Thyroid gland (tissue), 4 donors: ENCODE measurements around the gene PIBF1. TPM values are rescaled to one million over a fixed set of nuclear protein-coding genes. Genes with fewer than 3 reads are reported as not detected.

Experiments used
- DNase-seq, 2 donors: peaks; one replicate each; pipeline ENCODE4 v3.0.0-alpha.2; 2019
- H3K27ac ChIP-seq, 3 donors: fragments of 200-600 bp; sonication (generic); 1 replicate in 2 of 3; 2 replicates in 1 of 3; pipeline ENCODE4 v1.5.1; 2016 to 2019; ENCODE audit warnings: mild to moderate bottlenecking in 1 of 3, moderate library complexity in 1 of 3
- H3K27me3 ChIP-seq: fragments of 200-600 bp; sonication (generic); one replicate; pipeline ENCODE4 v1.5.1; 2019
- H3K36me3 ChIP-seq, 2 donors: fragments of 200-600 bp; sonication (generic); one replicate each; pipeline ENCODE4 v1.5.1; 2016 to 2019
- H3K4me1 ChIP-seq, 2 donors: fragments of 200-600 bp; sonication (generic); one replicate each; pipeline ENCODE4 v1.5.1; 2017 to 2019
- H3K4me3 ChIP-seq, 3 donors: fragments of 200-600 bp; sonication (generic); replicated peaks in 1 of 3; 1 replicate in 2 of 3; 2 replicates in 1 of 3; pipeline ENCODE4 v1.5.1; 2016; ENCODE audit warnings: mild to moderate bottlenecking in 1 of 3
- H3K9me3 ChIP-seq: fragments of 200-600 bp; sonication (generic); one replicate; pipeline ENCODE4 v1.5.1; 2017
- CTCF ChIP-seq, 6 experiments: fragments of 200-600 bp in 3 of 6; fragments of 450-650 bp in 3 of 6; sonication (generic) in 3 of 6; IDR thresholded peaks; one replicate each; pipeline ENCODE4 v1.5.1; 2016 to 2019; ENCODE audit warnings: antibody characterized with exemption in 6 of 6, mild to moderate bottlenecking in 2 of 6, inconsistent platforms in 1 of 6, moderate library complexity in 1 of 6
- POLR2A ChIP-seq, 2 donors: fragments of 450-650 bp; IDR thresholded peaks; one replicate each; pipeline ENCODE4 v1.6.1; 2017; ENCODE audit warnings: antibody characterized with exemption in 2 of 2, mild to moderate bottlenecking in 2 of 2, moderate library complexity in 1 of 2
- WGBS, 2 donors: methylation state at CpG; one replicate each; pipeline ENCODE4 v1.1.5; 2017; 5-methylcytosine and 5-hydroxymethylcytosine counted together
- intact Hi-C: fragments of 100-400 bp; cut with DNase I; formaldehyde crosslinking; loops from one replicate; pipeline ENCODE4 v1.15.1; 2023
- total RNA-seq, 4 donors: library from RNA; depleted of rRNA; stranded (reverse); fragments of >200 nt; gene quantifications; one replicate each; pipeline ENCODE4 v1.2.3, GENCODE V29; 2016

The PIBF1 gene
- total RNA-seq, 4 donors from 2014 or later, result 30.2 to 51.4 (median 37.5) TPM

DNA sequence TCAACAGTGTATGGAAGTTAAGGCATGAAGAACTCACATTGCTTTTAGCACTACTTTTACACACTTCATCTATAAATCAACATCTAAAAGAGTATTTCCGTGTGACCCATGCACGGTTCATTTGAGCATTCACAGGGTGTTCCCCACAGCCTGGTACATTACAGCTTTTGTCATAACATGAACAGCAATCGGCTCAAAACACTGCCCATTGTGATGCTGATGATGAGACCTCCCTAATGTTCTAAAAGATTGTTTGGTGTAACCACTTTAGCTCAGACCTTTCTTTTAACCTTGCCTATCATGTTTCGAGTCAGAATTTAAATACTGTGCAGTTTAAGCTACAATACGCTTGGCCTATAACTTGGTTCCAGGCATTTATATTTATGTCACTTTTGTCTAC lies 272.8 kb downstream of the PIBF1 start:
- H3K27ac ChIP-seq, result no peak overlapping the region
- no peak for TF ChIP-seq CTCF (IDR thresholded peaks at IDR 0.05)
- H3K4me1 ChIP-seq, result no peaks in the 10 kb centered on the region
- 73 to 77% methylated on average over 5 of the region's 5 CpGs for WGBS, 2 donors
- no peak overlapping the region for H3K4me3 ChIP-seq
- no peaks in the 10 kb centered on the region for H3K27me3 ChIP-seq
- no peak for DNase-seq
- H3K9me3 ChIP-seq, result no peaks in the 10 kb centered on the region
- H3K36me3 ChIP-seq, result no peaks in the 10 kb centered on the region
- intact Hi-C loops, result loop anchor here (10.0 kb wide), 2 partner anchors 240 to 650 kb away; no protein-coding TSS in a partner anchor

DNA sequence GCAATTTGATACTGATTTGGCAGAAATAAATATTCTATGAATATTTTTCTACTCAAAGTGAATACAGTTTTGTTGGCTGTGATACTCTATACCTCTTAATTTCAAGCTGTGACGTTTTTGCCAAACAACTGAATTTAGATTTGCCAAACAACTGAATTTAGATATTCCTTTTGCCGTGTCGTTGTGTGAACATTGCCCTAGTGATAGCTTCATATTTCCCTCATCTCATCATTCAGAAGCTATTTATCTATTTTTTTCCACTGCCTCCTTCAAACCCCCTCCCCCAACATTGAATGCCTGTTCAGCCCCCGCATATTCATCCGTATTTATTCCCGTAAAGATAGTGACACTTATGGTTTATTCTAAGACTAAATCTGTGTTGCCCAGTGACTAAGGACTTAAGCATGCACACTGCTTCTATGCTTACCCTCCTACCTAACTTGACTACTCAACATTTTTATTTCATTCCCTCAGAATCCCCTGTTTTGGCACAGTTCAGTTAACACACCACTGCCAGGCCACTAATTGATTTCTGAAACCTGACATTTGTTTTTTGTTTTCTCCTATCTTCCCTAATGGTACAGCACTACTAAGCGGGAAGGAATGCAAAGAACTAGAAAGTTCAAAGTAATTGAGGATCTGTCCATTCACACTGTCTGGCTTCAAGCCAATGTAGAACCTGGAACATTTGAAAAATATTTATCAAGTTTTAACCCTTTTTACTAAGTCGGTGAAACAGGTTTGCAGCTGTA lies 274.1 kb downstream of the PIBF1 start:
- Histone ChIP-seq H3K4me3 (no peak overlapping the region), H3K4me1 (no peaks in the 10 kb centered on the region), H3K36me3 (no peaks in the 10 kb centered on the region), H3K27me3 (no peaks in the 10 kb centered on the region), H3K27ac (no peak overlapping the region), H3K9me3 (no peaks in the 10 kb centered on the region)
- TF ChIP-seq CTCF (IDR thresholded peaks at IDR 0.05), result no peak
- no peak for TF ChIP-seq POLR2A (IDR thresholded peaks at IDR 0.05)
- intact Hi-C loops, result loop anchor here (10.0 kb wide), 2 partner anchors 241 to 649 kb away; no protein-coding TSS in a partner anchor
- WGBS, 2 donors, result 85 to 87% methylated on average over 8 of the region's 8 CpGs
- no peak for DNase-seq

GRCh38 chr13:73056565-73056962 lies 274.6 kb downstream of the PIBF1 start:
- Histone ChIP-seq H3K9me3 (no peaks in the 10 kb centered on the region), H3K4me3 (no peak overlapping the region), H3K27ac (no peak overlapping the region), H3K4me1 (peaks cover 0 to under 1% of the 10 kb centered on the region in 2 donors), H3K36me3 (no peaks in the 10 kb centered on the region), H3K27me3 (no peaks in the 10 kb centered on the region)
- no peak for TF ChIP-seq POLR2A (IDR thresholded peaks at IDR 0.05)
- TF ChIP-seq CTCF (IDR thresholded peaks at IDR 0.05), result no peak
- no peak for DNase-seq
- intact Hi-C loops, result loop anchor here (10.0 kb wide), 2 partner anchors 242 to 648 kb away; no protein-coding TSS in a partner anchor
- 94 to 97% methylated on average over 4 of the region's 4 CpGs for WGBS, 2 donors

GRCh38 chr13:73057284-73058063 lies 275.5 kb downstream of the PIBF1 start:
- no peak for DNase-seq
- Histone ChIP-seq H3K36me3 (no peaks in the 10 kb centered on the region), H3K27ac (no peak overlapping the region), H3K4me3 (no peak overlapping the region), H3K4me1 (peaks cover 5 to 10% of the 10 kb centered on the region in 2 donors), H3K27me3 (no peaks in the 10 kb centered on the region), H3K9me3 (no peaks in the 10 kb centered on the region)
- TF ChIP-seq POLR2A (IDR thresholded peaks at IDR 0.05), result no peak
- TF ChIP-seq CTCF (IDR thresholded peaks at IDR 0.05), result no peak
- intact Hi-C loops, result loop anchor here (10.0 kb wide), 2 partner anchors 243 to 647 kb away; no protein-coding TSS in a partner anchor
- WGBS, 2 donors, result 93 to 95% methylated on average over 4 of the region's 4 CpGs

GRCh38 chr13:73058064-73058313 lies 276.1 kb downstream of the PIBF1 start:
- intact Hi-C loops, result loop anchor here (10.0 kb wide), 2 partner anchors 243 to 647 kb away; no protein-coding TSS in a partner anchor

More at GRCh38 chr13:73058064-73058313, 276.1 kb downstream of the PIBF1 start:
- no peaks in the 10 kb centered on the region for H3K27me3 ChIP-seq
- no peaks in the 10 kb centered on the region for H3K36me3 ChIP-seq
- no peak for DNase-seq
- no peak for TF ChIP-seq POLR2A (IDR thresholded peaks at IDR 0.05)
- no peak for TF ChIP-seq CTCF (IDR thresholded peaks at IDR 0.05)
- peak overlapping the region in 1 of 3 donors; percentile 67 for H3K4me3 ChIP-seq
- no peaks in the 10 kb centered on the region for H3K9me3 ChIP-seq
- H3K4me1 ChIP-seq, result peaks cover 10 to 14% of the 10 kb centered on the region in 2 donors
- H3K27ac ChIP-seq, result peak overlapping the region in 2 of 3 donors; percentile 26 to 87
- WGBS, 2 donors, result 39 to 42% methylated on average over 6 of the region's 6 CpGs
